Breast epithelium (tissue), 4 donors: ENCODE results near the gene NMBR. TPM values are rescaled to one million over a fixed set of nuclear protein-coding genes. Genes with fewer than 3 reads are reported as not detected.
"Not testable (repeated sequence)": the region's sequence is repeated elsewhere in the genome, so short reads cannot be mapped to it uniquely, and the experiment has no call there.

Source experiments
- DNase-seq, 2 donors: peaks; one replicate each; pipeline ENCODE4 v3.0.0-alpha.2; 2019; ENCODE audit warnings: low spot score in 2 of 2
- H3K27ac ChIP-seq, 2 donors: fragments of 200-600 bp; sonication (generic) in 1 of 2; one replicate each; pipeline ENCODE4 v1.5.1; 2016 to 2019; ENCODE audit warnings: mild to moderate bottlenecking in 1 of 2
- H3K27me3 ChIP-seq, 2 donors: fragments of 200-600 bp; sonication (generic) in 1 of 2; one replicate each; pipeline versions ENCODE4 v1.5.1 to v1.6.0; 2017 to 2019; ENCODE audit warnings: control low read depth in 1 of 2, mild to moderate bottlenecking in 1 of 2
- H3K36me3 ChIP-seq: fragments of 200-600 bp; one replicate; pipeline ENCODE4 v1.5.1; 2019
- H3K4me1 ChIP-seq, 2 donors: fragments of 200-600 bp; sonication (generic); one replicate each; pipeline ENCODE4 v1.5.1; 2016 to 2019; ENCODE audit warnings: control low read depth in 1 of 2
- H3K4me3 ChIP-seq, 3 donors: fragments of 200-600 bp; sonication (generic); 1 replicate in 2 of 3; 2 replicates in 1 of 3; pipeline ENCODE4 v1.5.1; 2016 to 2019; ENCODE audit warnings: mild to moderate bottlenecking in 3 of 3, moderate library complexity in 2 of 3
- H3K9me3 ChIP-seq, 2 donors: fragments of 200-600 bp; sonication (generic) in 1 of 2; one replicate each; pipeline ENCODE4 v1.5.1; 2016 to 2019; ENCODE audit warnings: control low read depth in 1 of 2
- CTCF ChIP-seq, 3 donors: fragments of 450-650 bp; IDR thresholded peaks; one replicate each; pipeline ENCODE4 v1.5.1; 2016 to 2017; ENCODE audit warnings: antibody characterized with exemption in 3 of 3, mild to moderate bottlenecking in 3 of 3, moderate library complexity in 3 of 3
- POLR2A ChIP-seq: fragments of 450-650 bp; IDR thresholded peaks from one replicate; pipeline ENCODE4 v1.6.1; 2016; ENCODE audit warnings: antibody characterized with exemption, mild to moderate bottlenecking, moderate library complexity
- POLR2AphosphoS5 ChIP-seq, 3 donors: sonication (generic); formaldehyde crosslinking; IDR thresholded peaks; one replicate each; pipeline ENCODE4 v1.6.1; 2017; ENCODE audit warnings: antibody characterized with exemption in 3 of 3
- intact Hi-C: fragments of 100-400 bp; cut with DNase I; formaldehyde crosslinking; loops from one replicate; pipeline ENCODE4 v1.15.1; 2023; ENCODE audit warnings: low total_unique reads
- total RNA-seq, 3 donors: library from RNA; depleted of rRNA; stranded (reverse); fragments of >200 nt; gene quantifications; one replicate each; pipeline ENCODE4 v1.1.0, GENCODE V29; 2016

NMBR gene
- total RNA-seq, 3 donors from 2014 or later = 0.29 TPM; not detected in 2

GRCh38 chr6:142075516-142076101, 71.3 kb downstream of the NMBR start:
- Histone ChIP-seq H3K27ac (no peak overlapping the region), H3K4me3 (no peak overlapping the region), H3K27me3 (no peaks in the 10 kb centered on the region), H3K36me3 (no peaks in the 10 kb centered on the region), H3K9me3 (no peaks in the 10 kb centered on the region), H3K4me1 (no peaks in the 10 kb centered on the region)
- DNase-seq = no peak
- intact Hi-C loops = no loop called here
- no peak for TF ChIP-seq POLR2A
- no peak for TF ChIP-seq CTCF (IDR thresholded peaks at IDR 0.05)
- no peak for TF ChIP-seq POLR2AphosphoS5 (IDR thresholded peaks at IDR 0.05)

GRCh38 chr6:142074516-142074915, 72.4 kb downstream of the NMBR start:
- intact Hi-C loops = no loop called here
- TF ChIP-seq CTCF (IDR thresholded peaks at IDR 0.05) (no peak), POLR2AphosphoS5 (IDR thresholded peaks at IDR 0.05) (no peak), POLR2A (no peak)

GRCh38 chr6:142071981-142072380, 74.9 kb downstream of the NMBR start:
- intact Hi-C loops = no loop called here
- no peaks in the 10 kb centered on the region for H3K9me3 ChIP-seq
- TF ChIP-seq POLR2AphosphoS5 (IDR thresholded peaks at IDR 0.05) (no peak), POLR2A (no peak), CTCF (IDR thresholded peaks at IDR 0.05) (no peak)
- no peaks in the 10 kb centered on the region for H3K36me3 ChIP-seq
- no peak overlapping the region for H3K4me3 ChIP-seq
- no peaks in the 10 kb centered on the region for H3K4me1 ChIP-seq
- no peak overlapping the region for H3K27ac ChIP-seq
- no peak for DNase-seq
- no peaks in the 10 kb centered on the region for H3K27me3 ChIP-seq

More at GRCh38 chr6:142074516-142074915, 72.4 kb downstream of the NMBR start:
- H3K9me3 ChIP-seq = no peaks in the 10 kb centered on the region
- no peak overlapping the region for H3K4me3 ChIP-seq
- no peaks in the 10 kb centered on the region for H3K27me3 ChIP-seq
- no peaks in the 10 kb centered on the region for H3K4me1 ChIP-seq
- no peak for DNase-seq
- H3K36me3 ChIP-seq = no peaks in the 10 kb centered on the region
- no peak overlapping the region for H3K27ac ChIP-seq

GRCh38 chr6:142068416-142068815, 78.5 kb downstream of the NMBR start:
- TF ChIP-seq POLR2AphosphoS5 (IDR thresholded peaks at IDR 0.05) (no peak), POLR2A (no peak), CTCF (IDR thresholded peaks at IDR 0.05) (no peak)
- intact Hi-C loops = loop anchor here (10.0 kb wide), 1 partner anchor 1174 kb away; no protein-coding TSS in a partner anchor
- no peak overlapping the region for H3K27ac ChIP-seq

GRCh38 chr6:142062861-142063260, 84.1 kb downstream of the NMBR start:
- H3K27me3 ChIP-seq, H3K9me3 ChIP-seq, H3K27ac ChIP-seq, DNase-seq, H3K4me3 ChIP-seq, H3K36me3 ChIP-seq, H3K4me1 ChIP-seq: not testable (repeated sequence)
- intact Hi-C loops = loop anchor here (10.0 kb wide), 1 partner anchor 1168 kb away; no protein-coding TSS in a partner anchor

More at GRCh38 chr6:142068416-142068815, 78.5 kb downstream of the NMBR start:
- H3K36me3 ChIP-seq = no peaks in the 10 kb centered on the region
- no peak for DNase-seq
- no peaks in the 10 kb centered on the region for H3K9me3 ChIP-seq
- H3K4me1 ChIP-seq = no peaks in the 10 kb centered on the region
- H3K27me3 ChIP-seq = no peaks in the 10 kb centered on the region
- H3K4me3 ChIP-seq = no peak overlapping the region
